HG02840 (cell line): Measurements from ENCODE around the gene MEGF11.
"Not testable (repeated sequence)": the region's sequence is repeated elsewhere in the genome, so short reads cannot be mapped to it uniquely, and the experiment has no call there.

Experiments used
- ATAC-seq: cut with Tn5 transposase; IDR thresholded peaks from one replicate; pipeline ENCODE4 v1.9.1; 2021; ENCODE audit warnings: mild to moderate bottlenecking, moderate library complexity, moderate number of reproducible peaks; ENCODE audit not compliant: unreplicated experiment, low FRiP score

The MEGF11 gene

DNA sequence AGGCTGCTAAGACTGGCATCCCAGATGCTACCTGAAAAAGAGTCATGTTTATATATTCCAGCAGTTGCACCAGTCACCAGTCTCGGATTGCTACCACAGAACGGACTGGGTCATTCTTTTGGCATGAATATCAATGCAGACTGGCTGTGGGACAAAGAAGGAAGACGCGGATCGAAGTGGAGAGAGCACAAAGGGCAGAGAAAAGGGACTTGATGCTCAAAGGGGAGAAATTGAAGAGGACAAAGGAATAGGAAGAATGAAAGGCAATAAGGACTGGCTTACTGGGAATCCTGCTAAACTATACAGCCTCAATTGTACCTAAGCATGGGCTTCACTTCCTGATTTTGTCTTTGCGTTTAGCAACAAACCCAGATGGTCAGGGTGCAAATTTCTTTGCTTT, 24.5 kb upstream of the MEGF11 start:
- no peak for ATAC-seq

DNA sequence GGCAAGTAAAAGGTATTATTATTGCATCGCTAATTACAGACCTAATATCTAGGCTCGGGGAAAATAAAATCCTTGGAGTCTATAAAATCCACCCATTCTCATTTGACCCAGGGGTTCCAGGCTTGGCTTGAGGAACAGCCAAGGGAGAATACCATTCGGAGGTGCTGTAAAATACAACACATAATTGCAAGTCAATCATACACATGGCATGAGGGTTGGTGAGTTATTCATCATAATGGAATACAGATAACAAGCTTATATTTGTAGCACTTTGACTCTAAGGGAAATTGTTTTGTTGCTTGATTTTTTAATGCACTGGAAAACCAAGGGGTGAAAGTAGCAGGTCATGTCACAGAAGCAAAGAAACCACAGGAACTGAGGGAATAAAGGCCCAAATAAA, 23.0 kb upstream of the MEGF11 start:
- no peak for ATAC-seq

DNA sequence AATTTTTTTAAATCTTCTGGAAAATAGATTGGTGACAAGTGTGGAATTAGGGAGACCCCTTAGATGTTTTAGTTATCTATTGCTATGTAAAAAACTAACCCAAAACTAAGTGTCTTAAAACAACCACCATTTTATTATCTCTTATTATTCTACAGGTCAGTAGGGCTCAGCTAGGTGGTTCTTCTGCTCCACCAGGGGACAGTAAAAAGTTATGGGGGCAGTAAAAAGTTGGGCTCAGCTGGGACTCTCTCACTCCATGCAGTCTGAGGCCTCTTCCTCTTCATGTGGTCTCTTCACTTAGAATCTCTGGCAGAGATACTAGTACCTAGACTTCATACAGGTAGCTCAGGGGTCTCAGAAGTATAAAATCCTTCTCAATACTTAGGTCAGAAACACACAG, 21.8 kb upstream of the MEGF11 start:
- no peak for ATAC-seq

DNA sequence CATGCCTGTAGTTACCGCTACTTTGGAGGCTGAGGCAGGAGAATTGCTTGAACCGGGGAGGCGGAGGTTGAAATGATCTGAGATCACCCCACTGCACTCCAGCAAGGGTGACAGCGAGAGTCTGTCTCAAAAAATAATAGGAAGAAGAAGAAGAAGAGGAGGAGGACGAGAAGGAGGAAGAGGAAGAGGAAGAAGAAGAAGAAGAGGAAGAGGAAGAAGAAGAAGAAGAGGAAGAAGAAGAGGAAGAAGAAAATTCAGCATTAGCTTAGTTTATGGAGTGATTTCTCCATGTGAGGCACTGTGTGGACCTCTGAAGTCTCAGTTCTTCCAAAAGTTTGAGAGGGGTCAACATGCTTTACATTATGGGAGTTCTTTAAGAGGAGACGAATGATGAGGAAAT, 17.4 kb upstream of the MEGF11 start:
- no peak for ATAC-seq

DNA sequence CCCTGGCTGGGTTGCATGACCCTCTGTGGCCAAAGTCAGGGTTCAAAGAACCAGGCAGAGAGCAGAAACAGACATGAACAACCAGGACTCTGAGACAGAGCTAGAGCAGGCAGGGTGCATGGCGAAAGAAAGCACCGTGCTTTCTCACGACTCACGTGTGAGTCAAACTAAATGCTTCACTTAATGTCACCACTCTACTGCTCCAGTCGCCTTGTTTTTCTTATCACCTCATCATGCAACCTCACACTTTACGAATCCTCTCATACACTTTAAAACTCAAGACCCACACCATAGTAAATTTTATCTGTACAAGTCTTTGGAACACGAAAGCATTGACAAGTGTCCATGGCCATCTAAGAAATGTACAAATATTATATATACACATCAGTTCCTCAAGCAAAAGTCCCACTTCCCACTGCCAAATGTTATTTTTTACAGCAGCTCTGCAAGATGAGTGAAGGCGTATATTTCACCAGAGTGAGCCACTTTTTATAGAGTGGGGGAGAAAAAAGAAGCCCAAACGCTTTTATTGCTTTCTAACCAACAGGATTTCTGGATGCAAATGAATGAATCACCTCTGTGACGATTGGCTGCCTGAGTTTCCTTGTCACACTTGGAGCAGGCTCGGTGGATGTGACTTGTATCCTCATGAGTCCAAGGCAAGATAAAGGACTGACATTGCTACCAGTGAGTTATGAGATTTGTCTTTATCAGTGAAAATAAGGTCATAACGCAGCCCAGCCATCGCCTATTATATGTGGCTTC, 16.0 kb upstream of the MEGF11 start:
- ATAC-seq, result no peak

GRCh38 chr15:66264859-66265513, 11.4 kb upstream of the MEGF11 start:
- ATAC-seq, result no peak

GRCh38 chr15:66262837-66263236, 9.3 kb upstream of the MEGF11 start:
- not testable (repeated sequence) for ATAC-seq

DNA sequence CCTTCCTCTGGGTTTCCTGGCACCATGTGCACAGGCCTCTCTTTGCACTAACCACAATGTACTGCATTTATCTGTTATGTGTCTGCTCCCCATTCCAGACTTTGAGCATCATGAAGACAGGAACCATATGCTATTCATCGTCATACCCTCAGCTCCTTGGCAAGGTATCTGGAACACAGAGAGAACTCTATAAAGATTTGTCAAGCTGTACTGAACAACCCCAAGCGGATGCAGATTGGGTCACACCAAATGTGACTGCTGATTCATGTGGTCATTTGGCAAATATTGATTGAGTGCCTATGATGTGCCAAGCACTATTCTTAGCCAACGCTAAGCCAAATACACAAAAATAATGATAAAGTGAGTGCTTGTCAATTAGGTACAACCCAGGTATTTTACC, 7.5 kb upstream of the MEGF11 start:
- ATAC-seq, result no peak

DNA sequence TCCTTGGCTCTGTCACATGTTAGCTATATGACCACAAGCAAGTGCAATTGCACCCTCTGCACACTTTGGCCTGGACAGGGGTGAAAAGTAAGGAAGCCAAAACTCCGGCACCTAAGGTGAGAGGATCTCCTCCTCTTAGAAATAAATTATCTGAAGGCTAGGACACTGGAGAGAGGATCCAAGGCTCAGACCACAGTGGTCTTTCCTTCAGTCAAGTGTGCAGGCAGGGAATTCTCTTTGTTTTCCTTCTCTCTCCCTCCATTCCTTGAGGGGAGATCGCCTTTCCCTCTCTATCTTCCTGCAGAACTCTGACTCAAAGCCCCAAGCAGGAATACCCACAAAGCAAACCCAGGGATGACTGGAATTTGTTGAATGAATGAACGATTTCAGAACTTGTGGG, 3.1 kb upstream of the MEGF11 start:
- no peak for ATAC-seq

DNA sequence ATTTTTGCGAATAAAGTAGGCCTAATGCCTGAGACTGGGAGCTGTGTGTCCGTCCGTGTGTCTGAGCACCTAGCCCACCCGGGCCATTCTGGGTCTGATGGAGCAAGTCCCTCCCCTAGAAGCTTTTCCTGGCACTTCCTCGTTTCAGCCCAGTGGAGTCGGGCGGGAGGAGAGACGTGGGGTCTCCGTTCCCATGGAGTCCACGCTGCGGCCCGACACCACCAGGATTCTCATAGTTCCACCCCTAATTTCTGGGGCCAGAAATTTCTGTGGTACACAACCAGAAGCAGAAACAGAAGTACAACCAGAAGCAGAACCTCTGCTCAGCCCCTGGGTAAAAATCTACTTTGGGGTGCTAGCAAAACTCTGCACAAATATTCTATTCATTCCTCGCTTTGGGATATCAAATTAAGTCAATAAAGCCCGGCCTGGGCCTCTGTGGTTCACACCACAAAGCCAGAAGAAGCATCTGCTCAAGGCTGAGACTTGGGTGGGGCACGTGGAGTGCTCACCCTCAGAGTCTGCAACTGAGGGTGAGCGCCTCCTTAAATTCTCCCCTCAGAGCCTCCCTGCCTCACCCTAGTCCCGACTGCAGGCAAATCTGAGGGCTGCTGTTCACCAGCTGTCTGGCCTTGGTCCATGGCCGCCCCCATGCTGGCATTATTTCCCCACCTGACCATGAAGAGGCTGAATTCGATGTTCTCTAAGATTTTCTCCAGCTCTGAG, 1.6 kb upstream of the MEGF11 start:
- no peak for ATAC-seq

- no peak for ATAC-seq
Measured at GRCh38 chr15:66254089-66254950, 770 bp upstream of the MEGF11 start.

DNA sequence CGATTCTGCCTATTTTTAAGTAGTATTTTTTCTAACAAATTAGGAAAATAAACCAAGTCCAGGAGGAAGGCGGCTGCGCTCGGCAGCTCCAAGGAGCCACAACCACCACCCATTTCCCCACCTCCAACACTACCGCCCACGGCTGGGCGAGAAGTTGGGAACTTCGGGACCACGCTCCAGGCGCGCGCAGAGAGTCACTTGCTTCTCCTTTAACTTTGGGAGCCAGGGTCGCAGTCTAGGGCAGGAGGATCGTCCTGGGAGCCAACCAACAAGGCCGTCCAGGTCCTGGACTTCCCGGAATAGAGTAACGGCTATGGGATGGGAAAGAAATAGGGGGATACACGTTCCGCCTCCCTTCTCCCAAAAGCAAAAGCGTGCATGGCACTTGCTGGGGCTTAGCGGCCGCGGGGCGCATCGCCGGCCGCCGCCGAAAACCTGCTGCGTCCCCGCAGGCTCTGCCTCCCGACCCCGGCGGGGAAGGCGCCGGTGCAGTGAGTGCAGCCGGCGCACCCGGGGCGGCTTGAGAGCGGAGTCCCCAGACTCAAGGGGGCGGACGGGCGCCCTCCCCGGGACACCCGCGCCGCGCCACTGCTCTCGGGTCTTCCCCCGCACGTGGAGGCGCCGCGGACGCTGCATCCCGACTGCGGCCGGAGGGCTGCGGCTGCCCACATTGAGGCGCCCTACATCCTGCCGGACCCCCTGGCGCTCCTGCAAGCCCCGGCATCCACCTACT, 699 bp downstream of the MEGF11 start:
- no peak for ATAC-seq

DNA sequence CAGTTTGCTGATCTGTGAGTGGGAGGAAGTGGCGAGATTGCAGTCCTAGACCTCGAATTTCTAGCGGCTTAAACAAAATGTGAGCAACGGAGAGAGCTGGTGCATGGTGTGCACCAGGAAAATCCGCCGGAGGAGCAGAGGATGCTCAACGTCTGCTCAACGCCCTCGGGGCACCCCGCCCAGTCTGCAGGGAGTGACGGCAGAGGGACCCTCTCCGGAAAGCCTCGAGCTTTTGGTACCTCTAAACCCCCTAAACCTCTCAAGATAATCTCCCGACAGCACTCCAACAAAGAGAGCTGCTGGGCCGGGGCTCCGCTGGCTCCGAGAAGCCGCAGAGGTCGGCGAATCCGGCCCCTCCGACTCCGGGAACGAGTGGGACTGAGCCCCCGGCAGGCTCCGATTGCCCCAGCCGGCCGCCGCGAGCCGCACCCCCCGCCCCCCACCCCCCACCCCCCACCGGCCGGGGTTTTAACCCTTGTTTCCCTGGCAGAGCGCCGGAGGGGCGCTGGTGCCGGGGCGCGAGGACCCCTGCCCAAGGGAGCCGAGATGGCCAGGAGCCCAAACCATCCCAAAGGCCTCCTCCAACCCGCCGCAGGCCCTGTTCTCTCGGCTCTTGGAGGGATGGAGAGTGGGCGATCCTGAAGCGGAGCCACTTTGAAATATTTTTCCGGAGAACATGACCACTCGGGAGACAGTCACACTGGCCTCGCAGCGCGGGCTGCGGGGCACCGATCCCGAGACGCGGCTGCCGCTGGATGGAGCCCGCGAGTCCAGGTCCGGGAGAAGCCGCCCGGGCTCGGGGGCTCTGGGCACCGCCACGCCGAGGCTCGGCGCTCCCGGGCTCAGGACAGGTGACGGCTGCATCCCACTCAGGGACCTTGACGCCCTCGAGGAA, 1.5 kb downstream of the MEGF11 start:
- no peak for ATAC-seq

- no peak for ATAC-seq
Measured at GRCh38 chr15:66251065-66251789, 2.3 kb downstream of the MEGF11 start.

DNA sequence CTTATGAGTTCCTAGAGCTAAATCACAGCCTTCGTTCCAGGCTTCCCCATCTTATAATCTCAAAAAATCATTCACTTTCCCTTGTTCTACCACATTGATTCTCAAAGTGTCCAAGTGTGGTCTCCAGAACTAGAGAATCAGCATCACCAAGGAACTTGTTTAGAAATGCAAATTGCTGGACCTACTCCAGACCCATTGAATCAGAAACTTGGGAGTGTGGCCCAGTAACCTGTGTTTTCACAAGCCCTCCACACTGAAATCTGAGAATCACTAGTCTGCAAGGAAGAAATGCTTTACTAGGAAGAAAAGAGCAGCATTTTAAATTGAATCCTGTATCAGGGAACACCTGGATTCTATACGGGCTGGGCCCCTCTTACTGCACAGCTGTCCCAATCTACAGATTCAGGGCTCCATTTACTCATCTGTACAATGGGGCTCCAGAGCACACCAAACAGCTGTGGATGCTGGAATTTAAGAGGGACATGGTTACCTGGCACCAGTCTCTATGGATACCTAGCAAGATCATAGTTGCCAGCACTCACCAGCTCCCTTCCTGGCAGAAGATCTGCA, 3.9 kb downstream of the MEGF11 start:
- no peak for ATAC-seq

GRCh38 chr15:66246937-66247336, 6.6 kb downstream of the MEGF11 start:
- ATAC-seq, result no peak

DNA sequence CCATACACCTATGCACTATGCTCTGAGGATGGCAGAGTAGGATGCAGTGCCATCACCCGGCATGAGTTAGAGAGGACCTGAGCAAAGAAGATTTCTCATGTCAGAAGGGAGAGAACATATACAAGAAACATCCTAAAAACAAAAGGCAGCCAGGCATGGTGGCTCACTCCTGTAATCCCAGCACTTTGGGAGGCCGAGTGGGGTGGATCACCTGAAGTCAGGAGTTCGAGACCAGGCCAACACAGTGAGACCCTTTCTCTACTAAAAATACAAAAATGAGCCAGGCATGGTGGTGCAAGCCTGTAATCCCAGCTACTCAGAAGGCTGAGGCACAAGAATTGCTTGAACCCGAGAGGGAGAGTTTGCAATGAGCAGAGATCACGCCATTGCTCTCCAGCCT, 7.7 kb downstream of the MEGF11 start:
- ATAC-seq, result not testable (repeated sequence)

- no peak for ATAC-seq
Measured at GRCh38 chr15:66241908-66242285, 11.7 kb downstream of the MEGF11 start.
